Ramos (cell line): Measurements from ENCODE around the gene HERC2.

Experiments
- in situ Hi-C: fragments of 300-500 bp; cut with MboI; formaldehyde crosslinking; loops from one replicate; pipeline ENCODE4 v1.14.3; 2022; ENCODE audit warnings: low sequenced_read_pairs; ENCODE audit not compliant: unreplicated experiment

Gene HERC2

GRCh38 chr15:28116521-28117431, 205.2 kb downstream of the HERC2 start:
- in situ Hi-C loops = no loop called here

- in situ Hi-C loops = no loop called here
Observed at GRCh38 chr15:28115871-28116270, 206.1 kb downstream of the HERC2 start.

- in situ Hi-C loops = no loop called here
Observed at GRCh38 chr15:28114721-28115622, 207.0 kb downstream of the HERC2 start.

GRCh38 chr15:28114114-28114455, 207.9 kb downstream of the HERC2 start:
- in situ Hi-C loops = no loop called here

GRCh38 chr15:28113394-28114113, 208.4 kb downstream of the HERC2 start:
- in situ Hi-C loops = no loop called here

GRCh38 chr15:28112962-28113361, 209.0 kb downstream of the HERC2 start:
- in situ Hi-C loops = no loop called here

GRCh38 chr15:28112101-28112760, 209.7 kb downstream of the HERC2 start:
- in situ Hi-C loops = no loop called here

- in situ Hi-C loops = no loop called here
Observed at GRCh38 chr15:28111543-28111942, 210.4 kb downstream of the HERC2 start.

- in situ Hi-C loops = no loop called here
Observed at GRCh38 chr15:28110481-28110881, 211.5 kb downstream of the HERC2 start.

- in situ Hi-C loops = no loop called here
Observed at GRCh38 chr15:28109626-28110455, 212.1 kb downstream of the HERC2 start.

GRCh38 chr15:28107904-28108275, 214.1 kb downstream of the HERC2 start:
- in situ Hi-C loops = no loop called here

- in situ Hi-C loops = no loop called here
Observed at GRCh38 chr15:28107111-28107903, 214.7 kb downstream of the HERC2 start.

GRCh38 chr15:28106294-28107110, 215.5 kb downstream of the HERC2 start:
- in situ Hi-C loops = no loop called here

- in situ Hi-C loops = no loop called here
Observed at GRCh38 chr15:28105793-28106192, 216.2 kb downstream of the HERC2 start.

GRCh38 chr15:28105224-28105791, 216.7 kb downstream of the HERC2 start:
- in situ Hi-C loops = no loop called here

GRCh38 chr15:28104326-28104725, 217.7 kb downstream of the HERC2 start:
- in situ Hi-C loops = no loop called here

- in situ Hi-C loops = no loop called here
Observed at GRCh38 chr15:28103831-28104230, 218.1 kb downstream of the HERC2 start.
